HEK293T (cell line): ENCODE measurements around the gene BBS9.

Experiments
- ARNT ChIP-seq: fragments of 450-650 bp; IDR thresholded peaks from 2 replicates; pipeline ENCODE4 v1.6.1; 2017; ENCODE audit warnings: mild to moderate bottlenecking
- ELF4 ChIP-seq: fragments of 450-650 bp; IDR thresholded peaks from 2 replicates; pipeline ENCODE4 v1.6.1; 2017; ENCODE audit warnings: antibody characterized with exemption
- LEF1 ChIP-seq: fragments of 450-650 bp; IDR thresholded peaks from 2 replicates; pipeline ENCODE4 v1.6.1; 2017; ENCODE audit warnings: mild to moderate bottlenecking, borderline replicate concordance
- PKNOX1 ChIP-seq: fragments of 450-650 bp; IDR thresholded peaks from 2 replicates; pipeline ENCODE4 v1.6.1; 2016
- SP1 ChIP-seq: fragments of 450-650 bp; IDR thresholded peaks from 2 replicates; pipeline ENCODE4 v1.6.1; 2017

- no peak for TF ChIP-seq SP1
- TF ChIP-seq ARNT = no peak
- no peak for TF ChIP-seq PKNOX1
- TF ChIP-seq LEF1 = no peak
- no peak for TF ChIP-seq ELF4
Observed at GRCh38 chr7:33093266-33093665, 36.1 kb upstream of the BBS9 start.
